HG03139 (cell line): ENCODE data around the gene SMIM35.
"Not testable (repeated sequence)": the region's sequence is repeated elsewhere in the genome, so short reads cannot be mapped to it uniquely, and the experiment has no call there.

Source experiments
- ATAC-seq: cut with Tn5 transposase; IDR thresholded peaks from one replicate; pipeline ENCODE4 v1.9.1; 2021; ENCODE audit not compliant: unreplicated experiment

Gene SMIM35

GRCh38 chr11:118082880-118083552 is 3.7 kb downstream of the SMIM35 start:
- no peak for ATAC-seq

- ATAC-seq = no peak
Measured at GRCh38 chr11:118081241-118081958, 5.4 kb downstream of the SMIM35 start.

DNA sequence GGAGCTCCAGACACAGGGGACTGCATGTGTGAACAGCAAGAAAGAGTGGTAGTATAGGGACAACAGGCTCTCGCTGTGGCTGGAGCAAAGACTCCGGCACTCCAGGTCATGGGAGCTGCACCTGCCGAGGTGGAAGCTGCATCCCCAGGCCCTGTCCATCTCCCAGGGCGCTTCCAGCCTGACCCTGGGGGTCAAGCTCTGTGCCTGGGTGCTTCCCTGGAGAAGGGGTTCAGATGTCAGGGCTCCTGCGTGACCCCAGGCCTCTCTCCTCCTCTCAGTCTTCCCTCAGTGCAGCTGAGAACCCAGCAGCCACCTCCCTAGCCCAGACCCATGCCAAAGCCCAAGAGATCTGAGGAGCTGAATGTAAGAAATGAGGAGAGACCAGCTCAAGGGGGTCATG is 6.5 kb downstream of the SMIM35 start:
- no peak for ATAC-seq

DNA sequence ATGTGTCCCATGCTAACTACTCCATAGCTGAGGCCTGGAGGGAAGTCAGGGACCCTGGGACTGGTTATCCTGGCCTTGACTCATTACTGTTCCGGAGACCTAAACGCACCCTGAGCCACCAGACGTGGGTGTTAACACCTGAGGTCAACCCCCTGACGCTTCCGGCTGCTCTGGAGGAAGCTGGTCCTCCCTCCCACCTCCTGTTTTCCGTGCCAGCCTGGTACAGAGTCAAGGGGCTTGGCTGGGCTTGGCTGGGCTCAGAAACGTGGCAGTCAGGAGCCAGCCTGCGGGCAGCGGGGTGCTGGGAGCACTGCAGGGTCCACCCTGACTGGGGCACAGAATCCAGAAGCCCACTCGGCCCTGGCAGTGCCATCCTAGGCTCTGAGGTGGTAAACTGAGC is 7.3 kb downstream of the SMIM35 start:
- ATAC-seq = no peak

DNA sequence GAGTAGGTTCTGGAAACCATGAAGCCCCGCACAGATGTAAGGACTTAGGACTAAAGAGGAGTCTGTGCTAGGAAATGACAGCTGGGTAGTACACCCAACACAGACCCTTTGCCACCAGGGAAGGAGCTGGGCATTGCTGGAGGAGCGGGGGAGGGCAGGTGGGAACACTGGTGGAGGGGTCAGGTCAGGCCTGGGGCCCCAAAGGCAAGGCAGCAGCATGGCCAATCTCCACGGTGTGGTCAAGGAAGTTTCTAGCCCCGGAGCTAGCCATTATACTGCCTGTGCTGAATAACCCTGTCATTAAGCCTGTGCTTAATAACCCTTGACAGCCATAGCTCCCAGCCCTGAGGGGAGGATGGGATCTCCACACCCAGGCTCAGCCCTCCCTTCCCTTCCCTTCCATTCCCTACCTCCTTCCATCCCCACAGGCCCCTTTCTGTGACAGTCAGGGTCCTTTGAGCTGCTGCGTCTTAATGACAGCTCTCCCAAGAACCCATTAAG is 7.8 kb downstream of the SMIM35 start:
- ATAC-seq = no peak

GRCh38 chr11:118076754-118077281 is 9.9 kb downstream of the SMIM35 start, which contains the start of gene TMPRSS4:
TSS of gene TMPRSS4 (plus strand) at chr11:118077078. CDS start at chr11:118077303, 225 bp downstream.
- ATAC-seq = no peak

DNA sequence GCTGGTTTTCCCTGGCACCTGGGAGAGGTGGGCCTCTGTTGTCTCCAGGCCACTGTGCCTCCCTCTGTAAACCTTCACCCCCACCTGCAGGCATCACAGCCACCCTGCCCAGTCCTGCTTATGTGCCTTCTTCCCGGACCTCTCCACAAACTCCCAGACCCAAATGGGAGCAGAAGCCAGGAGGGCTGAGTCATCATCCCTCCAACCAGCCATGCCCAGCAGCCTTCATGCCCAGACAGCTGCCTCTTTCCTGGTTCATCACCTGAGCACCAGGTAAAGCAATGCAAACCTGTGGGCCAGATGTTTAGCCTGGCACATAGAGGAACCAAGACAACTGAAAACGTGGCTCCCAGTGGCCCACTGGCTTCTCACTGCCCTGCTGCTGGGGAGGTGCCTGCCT is 12.0 kb downstream of the SMIM35 start:
- no peak for ATAC-seq

GRCh38 chr11:118074091-118074685 is 12.6 kb downstream of the SMIM35 start:
- ATAC-seq = no peak

- ATAC-seq = no peak
Measured at GRCh38 chr11:118073554-118073953, 13.2 kb downstream of the SMIM35 start.

- no peak for ATAC-seq
Measured at GRCh38 chr11:118071416-118072030, 15.2 kb downstream of the SMIM35 start.

DNA sequence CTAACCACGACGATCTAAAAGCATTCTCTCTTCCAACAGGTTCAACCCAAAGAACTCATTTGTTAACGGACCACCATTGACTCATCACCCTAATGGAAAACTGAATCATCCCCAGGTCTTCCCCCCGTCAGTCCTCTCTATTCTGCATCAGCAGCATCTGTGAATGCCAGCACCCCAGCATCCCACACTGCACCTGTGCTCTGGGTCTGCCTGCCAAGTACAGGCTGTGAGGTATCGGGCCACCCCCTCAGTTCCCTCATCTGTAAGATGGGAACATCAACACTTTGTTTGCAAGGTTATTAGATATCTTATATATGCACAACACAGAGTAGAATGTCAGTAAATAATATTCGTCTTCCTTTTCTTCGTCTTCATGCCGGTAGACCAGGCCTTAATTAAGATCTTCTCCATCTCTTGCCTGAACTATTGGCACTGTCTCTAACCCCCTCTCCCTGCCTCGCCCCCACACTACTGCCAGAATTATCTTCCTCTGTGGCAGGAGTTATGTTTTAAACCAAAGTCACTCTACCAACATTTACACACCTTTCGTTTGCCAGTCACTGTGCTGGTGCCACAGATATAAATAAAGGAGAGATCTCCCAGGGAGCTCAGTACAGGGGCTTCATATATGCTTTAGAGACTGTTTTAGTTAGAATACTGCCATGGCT is 17.7 kb downstream of the SMIM35 start:
- ATAC-seq = no peak

GRCh38 chr11:118068206-118068944 is 18.4 kb downstream of the SMIM35 start:
- no peak for ATAC-seq

DNA sequence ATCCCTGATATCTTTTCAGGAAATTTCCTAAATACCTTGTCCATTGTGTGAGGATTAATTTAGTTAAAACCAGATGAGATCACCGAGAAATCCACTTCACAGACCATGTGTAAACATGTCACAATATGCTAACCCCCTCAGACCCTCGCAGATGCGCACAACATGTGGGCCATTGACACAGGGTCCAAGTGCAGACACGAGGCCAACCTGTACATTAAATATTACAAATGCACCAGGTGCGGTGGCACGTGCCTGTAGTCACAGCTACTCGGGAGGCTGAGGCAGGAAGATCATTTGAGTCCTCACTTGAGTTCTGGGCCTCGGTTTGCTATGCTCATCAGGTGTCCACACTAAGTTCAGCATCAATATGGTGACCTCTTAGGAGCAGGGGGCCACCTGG is 19.8 kb downstream of the SMIM35 start:
- ATAC-seq = no peak

DNA sequence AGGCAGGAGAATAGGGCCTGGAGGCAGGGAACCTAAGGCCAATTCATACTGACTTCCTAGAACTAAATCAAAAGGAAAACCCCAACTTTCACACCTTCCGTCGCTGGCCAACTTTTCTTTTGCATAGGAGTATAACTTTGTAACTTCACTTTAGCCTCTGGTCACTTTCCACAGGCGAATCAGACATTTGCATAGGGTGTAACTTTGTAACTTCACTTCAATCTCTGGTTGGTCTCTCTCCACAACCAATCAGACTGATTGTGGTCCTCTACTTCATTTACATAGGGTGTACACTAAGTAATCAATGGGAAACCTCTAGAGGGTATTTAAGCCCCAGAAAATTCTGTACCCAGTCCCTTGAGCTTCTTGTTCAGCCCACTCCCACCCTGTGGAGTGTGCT is 21.4 kb downstream of the SMIM35 start:
- ATAC-seq = no peak

- no peak for ATAC-seq
Measured at GRCh38 chr11:118064956-118065355, 21.8 kb downstream of the SMIM35 start.

- ATAC-seq = not testable (repeated sequence)
Measured at GRCh38 chr11:118062631-118063030, 24.1 kb downstream of the SMIM35 start.

DNA sequence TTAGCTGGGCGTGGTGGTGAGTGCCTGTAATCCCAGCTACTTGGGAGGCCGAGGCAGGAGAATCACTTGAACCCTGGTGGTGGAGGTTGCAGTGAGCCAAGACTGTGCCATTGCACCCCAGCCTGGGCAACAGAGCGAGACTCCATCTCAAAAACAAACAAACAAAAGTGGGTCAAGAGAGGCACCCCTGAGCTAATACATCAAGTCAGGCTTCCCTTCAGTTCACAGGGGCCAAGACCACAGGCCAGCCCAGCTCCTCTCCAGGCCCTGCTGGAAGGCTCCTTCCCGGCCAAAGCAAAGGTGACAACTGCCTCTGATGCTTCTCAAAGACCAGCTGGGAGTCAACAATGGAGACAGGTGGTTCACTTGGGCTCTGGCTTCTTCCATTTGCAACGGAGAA is 24.6 kb downstream of the SMIM35 start:
- ATAC-seq = not testable (repeated sequence)

DNA sequence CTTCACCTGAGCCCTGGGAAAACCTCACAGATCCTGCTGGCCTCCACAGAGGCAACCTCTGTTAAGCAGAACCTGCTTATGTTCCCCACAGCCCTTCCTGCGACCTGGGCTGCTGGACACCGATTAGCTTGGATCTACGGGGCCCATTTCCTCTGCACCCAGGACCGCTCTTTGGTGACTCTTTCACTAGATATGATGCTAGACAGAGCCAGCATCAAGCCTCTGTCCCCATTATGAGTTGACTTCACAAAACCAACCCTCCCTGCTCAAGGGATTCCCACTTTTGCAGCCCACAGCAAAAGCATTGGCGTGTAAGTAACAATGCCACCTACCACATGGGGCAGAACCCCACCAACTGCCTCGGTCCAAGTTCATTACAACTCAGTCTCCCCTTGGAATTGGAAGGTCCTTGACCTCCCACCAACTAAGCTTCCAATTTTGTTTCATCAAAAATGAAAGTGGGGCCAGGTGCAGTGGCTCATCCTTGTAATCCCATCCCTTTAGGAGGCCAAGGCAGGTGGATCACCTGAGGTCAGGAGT is 25.1 kb downstream of the SMIM35 start:
- ATAC-seq = no peak

- no peak for ATAC-seq
Measured at GRCh38 chr11:118060869-118061268, 25.9 kb downstream of the SMIM35 start.
